ENCODE data around the gene ELMOD3.
A peak's percentile ranks its signal among the peaks of the same experiment; 100 is the strongest.

ELMOD3 gene

GRCh38 chr2:85428343-85428881, 73.8 kb downstream of the ELMOD3 start:
- H3K27me3 ChIP-seq (ENCODE audit: control insufficient read depth, insufficient read depth, low read length), result no peaks in the 10 kb centered on the region
- no peaks in the 10 kb centered on the region for H3K9me3 ChIP-seq (ENCODE audit: control insufficient read depth, low read length)
- no peaks in the 10 kb centered on the region for H3K36me3 ChIP-seq (ENCODE audit: control insufficient read depth, insufficient read depth, low read length)
- peaks cover 43% of the 10 kb centered on the region for H3K4me1 ChIP-seq (ENCODE audit: control insufficient read depth, insufficient read depth, low read length)
- no peak overlapping the region for H3K9ac ChIP-seq (ENCODE audit: low read length)
- no peak overlapping the region for H3K4me3 ChIP-seq (ENCODE audit: low read length)

- Histone ChIP-seq H3K4me1 (ENCODE audit: control insufficient read depth, insufficient read depth, low read length) (peaks cover 46% of the 10 kb centered on the region), H3K36me3 (ENCODE audit: control insufficient read depth, insufficient read depth, low read length) (no peaks in the 10 kb centered on the region), H3K27me3 (ENCODE audit: control insufficient read depth, insufficient read depth, low read length) (no peaks in the 10 kb centered on the region), H3K9ac (ENCODE audit: low read length) (no peak overlapping the region), H3K9me3 (ENCODE audit: control insufficient read depth, low read length) (no peaks in the 10 kb centered on the region), H3K4me3 (ENCODE audit: low read length) (no peak overlapping the region)
Observed at GRCh38 chr2:85429213-85429923, 74.8 kb downstream of the ELMOD3 start.

DNA sequence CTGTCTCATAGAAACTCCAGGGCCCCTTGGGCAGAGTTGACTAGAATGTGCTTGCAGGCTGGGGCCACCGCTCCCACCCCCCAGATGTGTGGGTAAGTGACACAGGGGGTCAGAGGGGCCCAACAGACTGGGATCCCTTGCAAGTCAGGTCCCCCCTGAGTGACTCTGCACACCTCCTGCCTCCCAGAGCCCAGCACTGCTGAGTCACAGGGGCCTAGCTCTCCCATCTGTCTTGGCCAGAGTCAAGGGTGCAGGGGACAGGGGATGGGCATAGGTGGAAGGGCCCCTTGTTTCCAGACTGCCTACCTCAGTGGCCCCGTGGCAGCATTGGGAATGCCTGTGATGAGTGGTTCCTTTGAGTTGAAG, 75.3 kb downstream of the ELMOD3 start:
- no peak overlapping the region for H3K9ac ChIP-seq (ENCODE audit: low read length)
- H3K9me3 ChIP-seq (ENCODE audit: control insufficient read depth, low read length), result no peaks in the 10 kb centered on the region
- H3K4me1 ChIP-seq (ENCODE audit: control insufficient read depth, insufficient read depth, low read length), result peaks cover 50% of the 10 kb centered on the region
- H3K36me3 ChIP-seq (ENCODE audit: control insufficient read depth, insufficient read depth, low read length), result no peaks in the 10 kb centered on the region
- H3K27me3 ChIP-seq (ENCODE audit: control insufficient read depth, insufficient read depth, low read length), result no peaks in the 10 kb centered on the region
- no peak overlapping the region for H3K4me3 ChIP-seq (ENCODE audit: low read length)

- Histone ChIP-seq H3K4me3 (ENCODE audit: low read length) (no peak overlapping the region), H3K27me3 (ENCODE audit: control insufficient read depth, insufficient read depth, low read length) (no peaks in the 10 kb centered on the region), H3K9me3 (ENCODE audit: control insufficient read depth, low read length) (no peaks in the 10 kb centered on the region), H3K9ac (ENCODE audit: low read length) (no peak overlapping the region), H3K36me3 (ENCODE audit: control insufficient read depth, insufficient read depth, low read length) (no peaks in the 10 kb centered on the region), H3K4me1 (ENCODE audit: control insufficient read depth, insufficient read depth, low read length) (peaks cover 51% of the 10 kb centered on the region)
Observed at GRCh38 chr2:85430752-85431569, 76.4 kb downstream of the ELMOD3 start.

GRCh38 chr2:85431570-85432205, 77.1 kb downstream of the ELMOD3 start:
- no peak overlapping the region for H3K9ac ChIP-seq (ENCODE audit: low read length)
- H3K4me1 ChIP-seq (ENCODE audit: control insufficient read depth, insufficient read depth, low read length), result peaks cover 51% of the 10 kb centered on the region
- H3K4me3 ChIP-seq (ENCODE audit: low read length), result no peak overlapping the region
- no peaks in the 10 kb centered on the region for H3K9me3 ChIP-seq (ENCODE audit: control insufficient read depth, low read length)
- no peaks in the 10 kb centered on the region for H3K27me3 ChIP-seq (ENCODE audit: control insufficient read depth, insufficient read depth, low read length)
- no peaks in the 10 kb centered on the region for H3K36me3 ChIP-seq (ENCODE audit: control insufficient read depth, insufficient read depth, low read length)

GRCh38 chr2:85433511-85434089, 79.0 kb downstream of the ELMOD3 start:
- Histone ChIP-seq H3K27me3 (ENCODE audit: control insufficient read depth, insufficient read depth, low read length) (no peaks in the 10 kb centered on the region), H3K4me1 (ENCODE audit: control insufficient read depth, insufficient read depth, low read length) (peaks cover 52% of the 10 kb centered on the region), H3K4me3 (ENCODE audit: low read length) (no peak overlapping the region), H3K36me3 (ENCODE audit: control insufficient read depth, insufficient read depth, low read length) (no peaks in the 10 kb centered on the region), H3K9me3 (ENCODE audit: control insufficient read depth, low read length) (no peaks in the 10 kb centered on the region), H3K9ac (ENCODE audit: low read length) (peak overlapping the region; percentile 50)

- Histone ChIP-seq H3K27me3 (ENCODE audit: control insufficient read depth, insufficient read depth, low read length) (no peaks in the 10 kb centered on the region), H3K4me1 (ENCODE audit: control insufficient read depth, insufficient read depth, low read length) (peaks cover 61% of the 10 kb centered on the region), H3K9ac (ENCODE audit: low read length) (peak overlapping the region; percentile 50), H3K9me3 (ENCODE audit: control insufficient read depth, low read length) (no peaks in the 10 kb centered on the region), H3K36me3 (ENCODE audit: control insufficient read depth, insufficient read depth, low read length) (no peaks in the 10 kb centered on the region), H3K4me3 (ENCODE audit: low read length) (no peak overlapping the region)
Observed at GRCh38 chr2:85434696-85435095, 80.1 kb downstream of the ELMOD3 start.

DNA sequence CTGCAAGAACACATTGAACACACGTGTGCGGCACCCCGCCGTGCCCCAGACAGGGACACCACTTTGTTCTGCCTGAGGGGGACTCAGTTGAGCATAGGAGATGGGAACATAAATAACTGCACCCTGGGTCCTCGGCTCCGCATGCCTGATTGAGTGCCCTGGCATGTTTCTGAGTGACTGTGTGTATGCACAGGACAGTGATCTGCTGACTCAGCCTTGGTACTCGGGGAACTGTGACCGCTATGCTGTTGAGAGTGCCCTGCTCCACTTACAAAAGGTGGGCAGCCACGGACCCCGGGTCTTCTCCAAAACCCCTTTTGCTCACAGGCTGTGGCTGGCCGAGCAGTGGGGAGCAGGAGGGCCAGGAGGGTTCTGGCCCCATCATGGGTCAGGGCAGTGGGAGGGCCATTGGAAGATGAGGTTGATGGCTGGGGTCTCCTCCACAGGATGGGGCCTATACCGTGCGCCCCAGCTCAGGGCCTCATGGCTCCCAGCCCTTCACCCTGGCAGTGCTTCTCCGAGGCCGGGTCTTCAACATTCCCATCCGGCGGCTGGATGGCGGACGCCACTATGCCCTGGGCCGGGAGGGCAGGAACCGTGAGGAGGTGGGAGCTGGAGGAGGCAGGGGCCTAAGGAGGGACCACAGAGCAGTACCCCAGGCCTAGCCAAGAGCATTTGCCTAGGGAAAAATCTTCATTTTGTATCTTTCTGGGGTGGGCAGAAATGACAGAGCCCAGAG, 80.8 kb downstream of the ELMOD3 start:
- Histone ChIP-seq H3K9ac (ENCODE audit: low read length) (no peak overlapping the region), H3K4me3 (ENCODE audit: low read length) (no peak overlapping the region), H3K36me3 (ENCODE audit: control insufficient read depth, insufficient read depth, low read length) (no peaks in the 10 kb centered on the region), H3K27me3 (ENCODE audit: control insufficient read depth, insufficient read depth, low read length) (no peaks in the 10 kb centered on the region), H3K9me3 (ENCODE audit: control insufficient read depth, low read length) (no peaks in the 10 kb centered on the region), H3K4me1 (ENCODE audit: control insufficient read depth, insufficient read depth, low read length) (peaks cover 61% of the 10 kb centered on the region)

GRCh38 chr2:85435981-85436835, 81.6 kb downstream of the ELMOD3 start:
- peaks cover 61% of the 10 kb centered on the region for H3K4me1 ChIP-seq (ENCODE audit: control insufficient read depth, insufficient read depth, low read length)
- H3K36me3 ChIP-seq (ENCODE audit: control insufficient read depth, insufficient read depth, low read length), result no peaks in the 10 kb centered on the region
- H3K27me3 ChIP-seq (ENCODE audit: control insufficient read depth, insufficient read depth, low read length), result no peaks in the 10 kb centered on the region
- no peak overlapping the region for H3K9ac ChIP-seq (ENCODE audit: low read length)
- H3K9me3 ChIP-seq (ENCODE audit: control insufficient read depth, low read length), result no peaks in the 10 kb centered on the region
- H3K4me3 ChIP-seq (ENCODE audit: low read length), result no peak overlapping the region

DNA sequence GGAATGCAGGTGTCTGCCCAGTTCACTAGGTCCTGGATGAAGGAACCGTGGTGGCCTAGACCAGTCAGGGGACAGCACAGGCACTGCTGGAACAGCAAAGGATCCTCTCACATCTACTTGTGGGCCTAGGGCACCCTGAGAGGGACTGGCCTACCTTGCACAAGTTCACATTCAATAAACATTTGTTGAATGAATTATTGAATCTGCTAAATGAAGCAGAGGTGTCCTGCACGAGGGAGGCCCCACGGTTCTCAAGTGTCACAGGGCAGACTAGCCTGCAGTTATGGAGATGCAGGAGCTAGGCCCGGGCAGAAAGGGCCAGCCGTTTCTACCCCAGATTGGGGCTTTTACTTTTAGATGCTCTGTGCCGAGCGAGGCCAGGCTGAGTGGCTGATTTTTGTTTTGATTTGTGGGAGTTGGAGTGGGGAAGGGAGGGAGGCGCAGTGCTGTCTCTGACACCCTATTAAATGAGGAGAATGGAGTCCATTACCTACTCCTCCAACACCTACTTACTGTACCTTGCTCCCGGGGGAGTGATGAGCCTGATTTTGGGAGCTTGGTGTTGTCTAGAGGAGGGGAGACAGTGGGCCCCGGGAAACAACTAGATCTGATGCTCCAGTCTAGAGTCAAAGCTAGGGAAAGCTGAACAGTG, 82.4 kb downstream of the ELMOD3 start:
- Histone ChIP-seq H3K27me3 (ENCODE audit: control insufficient read depth, insufficient read depth, low read length) (no peaks in the 10 kb centered on the region), H3K4me1 (ENCODE audit: control insufficient read depth, insufficient read depth, low read length) (peaks cover 61% of the 10 kb centered on the region), H3K9ac (ENCODE audit: low read length) (peak overlapping the region; percentile 71), H3K36me3 (ENCODE audit: control insufficient read depth, insufficient read depth, low read length) (no peaks in the 10 kb centered on the region), H3K4me3 (ENCODE audit: low read length) (no peak overlapping the region), H3K9me3 (ENCODE audit: control insufficient read depth, low read length) (no peaks in the 10 kb centered on the region)

Data from mucosa of stomach (tissue), 1 donor.